ENCODE measurements around the gene OGT. TPM values are rescaled to one million over a fixed set of nuclear protein-coding genes. Genes with fewer than 3 reads are reported as not detected.
"Not testable (repeated sequence)": the region's sequence is repeated elsewhere in the genome, so short reads cannot be mapped to it uniquely, and the experiment has no call there.

Gene OGT
- total RNA-seq, 1 experiment from 2014 or later, result 54.2 TPM

GRCh38 chrX:71573590-71573989 lies 40.7 kb downstream of the OGT start:
- in situ Hi-C loops (cut with HindIII; ENCODE audit: low pct_unique_long_range_greater_than_20kb, low sequenced_read_pairs), result no loop called here
- DNase-seq (ENCODE audit: low read depth), result no peak

DNA sequence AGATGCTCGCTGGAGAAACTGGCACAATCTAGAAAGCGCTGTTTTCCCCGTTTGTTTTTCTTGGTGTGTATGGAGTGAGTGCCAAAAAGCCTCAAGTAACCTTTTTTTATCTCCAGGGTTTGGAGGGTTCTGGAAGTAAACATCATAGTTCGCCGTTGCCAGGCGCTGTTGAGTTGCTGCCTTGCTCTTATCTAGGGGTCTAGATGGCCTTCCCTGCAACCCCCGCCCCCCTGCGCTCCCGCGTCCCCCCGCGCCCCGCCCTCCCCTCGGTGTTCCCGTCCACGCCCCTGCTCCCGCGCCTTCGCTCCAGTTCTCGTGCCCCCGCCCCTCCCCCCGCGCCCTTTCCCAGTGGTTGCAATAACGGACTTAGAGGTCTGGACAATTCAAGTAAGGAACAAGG lies 44.8 kb downstream of the OGT start:
- no peak for DNase-seq (ENCODE audit: low read depth)
- in situ Hi-C loops (cut with HindIII; ENCODE audit: low pct_unique_long_range_greater_than_20kb, low sequenced_read_pairs), result no loop called here

- DNase-seq (ENCODE audit: low read depth), result no peak
- in situ Hi-C loops (cut with HindIII; ENCODE audit: low pct_unique_long_range_greater_than_20kb, low sequenced_read_pairs), result no loop called here
These were observed 45.6 kb downstream of the OGT start, which contains the start of gene GCNA for GRCh38 chrX:71578253-71579135. TSS of gene GCNA (plus strand) at chrX:71578437. CDS start at chrX:71580822, 2,385 bp downstream.

GRCh38 chrX:71579136-71579989 lies 46.5 kb downstream of the OGT start:
- DNase-seq (ENCODE audit: low read depth), result no peak
- in situ Hi-C loops (cut with HindIII; ENCODE audit: low pct_unique_long_range_greater_than_20kb, low sequenced_read_pairs), result no loop called here

GRCh38 chrX:71579990-71580380 lies 47.1 kb downstream of the OGT start:
- in situ Hi-C loops (cut with HindIII; ENCODE audit: low pct_unique_long_range_greater_than_20kb, low sequenced_read_pairs), result no loop called here

GRCh38 chrX:71581210-71581609 lies 48.3 kb downstream of the OGT start:
- in situ Hi-C loops (cut with HindIII; ENCODE audit: low pct_unique_long_range_greater_than_20kb, low sequenced_read_pairs), result no loop called here
- DNase-seq (ENCODE audit: low read depth), result no peak

More at GRCh38 chrX:71579990-71580380, 47.1 kb downstream of the OGT start:
- no peak for DNase-seq (ENCODE audit: low read depth)

DNA sequence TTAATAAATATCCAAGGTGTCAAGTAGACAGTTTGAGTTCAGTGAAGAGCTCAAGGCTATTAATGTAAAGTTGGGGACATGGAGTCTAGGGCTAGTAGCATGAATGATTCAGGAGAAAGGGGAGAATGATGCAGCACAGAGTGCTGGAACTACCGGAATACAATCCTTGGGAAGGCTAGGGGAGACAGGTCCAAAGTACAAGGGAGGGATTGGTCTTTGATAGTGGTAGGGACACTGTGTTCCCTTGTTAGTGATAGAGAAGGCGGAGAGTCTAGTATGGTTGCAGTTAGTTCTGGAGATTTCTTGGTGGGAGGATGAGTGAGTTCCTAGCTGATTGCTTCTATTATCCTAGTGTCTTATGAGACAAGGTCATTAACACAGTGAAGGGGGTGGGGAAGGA lies 54.0 kb downstream of the OGT start:
- in situ Hi-C loops (cut with HindIII; ENCODE audit: low pct_unique_long_range_greater_than_20kb, low sequenced_read_pairs), result no loop called here
- no peak for DNase-seq (ENCODE audit: low read depth)

DNA sequence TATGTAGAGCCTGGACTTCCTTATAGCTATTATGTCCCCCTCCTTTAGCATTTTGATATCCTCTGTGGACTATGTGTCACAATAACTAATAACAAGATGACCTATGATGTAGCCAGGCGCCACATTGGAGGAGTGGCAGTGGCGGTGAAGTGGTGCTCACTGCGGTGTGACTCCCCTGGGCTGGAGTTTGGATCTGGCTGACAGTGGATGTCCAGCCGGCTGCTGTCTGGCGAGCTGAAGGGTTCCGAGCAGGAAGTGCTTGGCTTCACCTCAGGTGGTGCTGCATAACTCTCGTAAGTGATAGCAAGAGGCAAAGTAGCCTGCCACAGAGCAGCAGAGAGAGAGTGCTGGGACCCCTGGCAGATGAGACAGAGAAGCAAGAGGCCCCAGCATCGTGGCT lies 60.3 kb downstream of the OGT start:
- in situ Hi-C loops (cut with HindIII; ENCODE audit: low pct_unique_long_range_greater_than_20kb, low sequenced_read_pairs); DNase-seq (ENCODE audit: low read depth): not testable (repeated sequence)

DNA sequence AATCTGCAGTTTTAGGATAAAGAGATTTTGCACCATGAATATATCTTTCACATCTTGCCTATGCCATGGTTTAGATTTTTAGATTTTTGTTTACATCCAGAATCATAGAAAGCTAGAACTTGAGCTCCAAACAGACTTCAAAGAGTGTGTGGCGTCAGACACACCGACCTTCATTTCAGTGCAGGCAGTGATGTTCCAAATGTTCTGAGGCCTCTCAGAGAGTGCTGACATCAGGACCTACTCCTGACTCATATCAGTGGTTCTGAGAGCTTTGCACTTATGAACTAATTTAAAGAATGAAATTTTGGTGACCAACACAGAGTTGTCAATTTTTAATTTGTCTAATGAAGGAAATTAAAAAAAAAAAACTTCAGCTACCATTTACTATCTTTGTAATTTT lies 67.1 kb downstream of the OGT start:
- in situ Hi-C loops (cut with HindIII; ENCODE audit: low pct_unique_long_range_greater_than_20kb, low sequenced_read_pairs), result no loop called here

DNA sequence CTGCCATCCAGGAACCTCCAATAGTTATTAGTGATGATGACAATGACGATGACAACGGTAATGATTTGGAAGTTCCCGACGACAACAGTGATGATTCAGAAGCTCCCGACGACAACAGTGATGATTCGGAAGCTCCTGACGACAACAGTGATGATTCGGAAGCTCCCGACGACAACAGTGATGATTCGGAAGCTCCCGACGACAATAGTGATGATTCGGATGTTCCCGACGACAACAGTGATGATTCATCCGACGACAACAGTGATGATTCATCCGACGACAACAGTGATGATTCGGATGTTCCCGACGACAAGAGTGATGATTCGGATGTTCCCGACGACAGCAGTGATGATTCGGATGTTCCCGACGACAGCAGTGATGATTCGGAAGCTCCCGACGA lies 70.7 kb downstream of the OGT start:
- DNase-seq (ENCODE audit: low read depth), result no peak
- in situ Hi-C loops (cut with HindIII; ENCODE audit: low pct_unique_long_range_greater_than_20kb, low sequenced_read_pairs), result no loop called here

More for the DNA sequence above, 67.1 kb downstream of the OGT start:
- DNase-seq (ENCODE audit: low read depth), result no peak

DNA sequence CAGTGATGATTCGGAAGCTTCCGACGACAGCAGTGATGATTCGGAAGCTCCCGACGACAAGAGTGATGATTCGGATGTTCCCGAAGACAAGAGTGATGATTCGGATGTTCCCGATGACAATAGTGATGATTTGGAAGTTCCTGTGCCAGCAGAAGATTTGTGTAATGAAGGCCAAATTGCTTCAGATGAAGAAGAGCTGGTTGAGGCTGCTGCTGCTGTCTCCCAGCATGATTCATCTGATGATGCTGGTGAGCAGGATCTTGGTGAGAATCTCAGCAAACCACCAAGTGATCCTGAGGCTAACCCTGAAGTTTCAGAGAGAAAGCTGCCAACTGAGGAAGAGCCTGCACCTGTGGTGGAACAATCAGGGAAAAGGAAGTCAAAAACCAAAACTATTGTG lies 71.2 kb downstream of the OGT start:
- in situ Hi-C loops (cut with HindIII; ENCODE audit: low pct_unique_long_range_greater_than_20kb, low sequenced_read_pairs), result no loop called here
- no peak for DNase-seq (ENCODE audit: low read depth)

- in situ Hi-C loops (cut with HindIII; ENCODE audit: low pct_unique_long_range_greater_than_20kb, low sequenced_read_pairs), result no loop called here
- DNase-seq (ENCODE audit: low read depth), result no peak
These were observed 72.1 kb downstream of the OGT start for GRCh38 chrX:71604796-71605568.

DNA sequence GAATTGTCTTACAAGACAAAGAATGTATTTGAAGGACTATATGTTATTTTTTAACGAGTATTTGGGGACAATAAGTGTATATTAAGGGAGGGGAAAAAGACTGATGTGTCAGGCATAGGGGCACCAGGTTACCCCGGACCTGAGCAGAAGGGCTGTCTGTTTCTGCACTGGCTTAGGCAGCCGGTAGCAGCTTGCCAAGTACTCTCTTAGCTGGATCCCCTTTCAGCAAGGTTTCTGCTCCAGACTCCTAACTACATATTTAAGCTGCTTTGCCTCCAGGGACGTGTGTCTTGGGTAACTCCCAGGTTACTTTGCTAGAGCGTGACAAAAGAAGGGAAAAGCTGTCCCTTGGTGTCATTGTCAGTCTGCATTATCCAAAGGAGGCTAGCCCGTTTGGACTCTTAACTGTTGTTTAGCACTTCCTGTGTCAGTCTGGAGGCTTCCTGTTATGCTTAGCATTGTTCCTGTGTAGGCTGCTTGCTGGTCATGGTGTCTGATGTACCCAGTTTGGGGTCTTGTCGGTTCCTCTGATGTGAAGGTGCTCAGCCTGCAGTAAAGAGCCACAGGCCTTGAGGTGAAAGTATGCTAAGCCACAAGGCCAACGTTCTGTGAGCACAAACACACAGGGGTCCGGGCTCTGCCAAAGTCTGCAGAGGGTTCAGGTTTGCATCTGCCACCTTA lies 73.8 kb downstream of the OGT start:
- in situ Hi-C loops (cut with HindIII; ENCODE audit: low pct_unique_long_range_greater_than_20kb, low sequenced_read_pairs), result no loop called here

DNA sequence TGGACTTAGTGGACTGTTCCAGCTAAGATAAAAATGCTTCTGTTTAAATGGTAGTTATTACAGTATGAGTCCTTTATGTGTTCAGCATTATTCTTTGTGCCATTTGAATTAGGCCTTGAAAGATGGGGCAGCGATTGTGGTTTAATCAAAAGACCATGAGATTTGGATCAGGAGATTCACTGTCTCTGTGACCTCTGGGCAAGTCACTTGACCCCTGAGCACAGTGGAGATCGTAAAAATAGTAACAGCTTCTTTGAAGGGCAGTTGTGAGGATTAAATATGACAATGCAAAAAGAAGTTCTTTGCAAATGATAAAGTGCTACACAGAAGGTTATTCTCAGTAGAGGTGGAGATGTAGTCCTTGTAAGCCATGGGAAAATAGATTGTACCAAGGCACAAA lies 74.6 kb downstream of the OGT start:
- in situ Hi-C loops (cut with HindIII; ENCODE audit: low pct_unique_long_range_greater_than_20kb, low sequenced_read_pairs), result no loop called here
- no peak for DNase-seq (ENCODE audit: low read depth)

More for the DNA sequence above, 73.8 kb downstream of the OGT start:
- no peak for DNase-seq (ENCODE audit: low read depth)

DNA sequence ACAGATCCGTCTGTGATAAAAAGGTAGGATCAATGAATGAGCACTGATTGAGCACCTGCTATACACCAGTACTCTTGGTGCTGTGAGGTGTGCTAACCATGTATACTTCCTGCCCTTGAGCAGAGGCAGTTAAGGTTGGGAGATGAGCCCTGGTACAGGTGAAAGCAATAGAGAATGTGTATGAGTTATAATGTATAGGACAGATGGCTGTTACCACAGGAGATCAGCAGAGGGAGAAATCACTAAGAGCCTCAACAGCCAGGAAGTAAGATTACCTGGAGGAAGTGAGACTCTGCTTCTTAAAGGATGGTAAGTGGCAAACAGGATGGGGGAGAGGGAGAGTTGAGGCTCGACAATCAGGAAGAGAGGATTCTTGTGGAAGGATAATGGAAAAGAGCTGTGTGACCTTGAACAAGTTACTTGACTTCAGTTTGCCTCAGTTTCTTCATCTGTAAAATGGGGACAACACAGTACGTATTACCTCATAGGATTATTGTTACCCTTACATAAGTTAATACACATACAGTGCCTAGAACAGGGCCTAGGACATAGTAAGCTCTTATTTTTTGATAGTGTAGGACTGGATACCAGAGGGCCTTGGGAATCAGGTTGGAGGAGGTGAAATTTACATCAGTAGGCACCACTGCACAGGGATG lies 76.3 kb downstream of the OGT start:
- no peak for DNase-seq (ENCODE audit: low read depth)
- in situ Hi-C loops (cut with HindIII; ENCODE audit: low pct_unique_long_range_greater_than_20kb, low sequenced_read_pairs), result no loop called here

DNA sequence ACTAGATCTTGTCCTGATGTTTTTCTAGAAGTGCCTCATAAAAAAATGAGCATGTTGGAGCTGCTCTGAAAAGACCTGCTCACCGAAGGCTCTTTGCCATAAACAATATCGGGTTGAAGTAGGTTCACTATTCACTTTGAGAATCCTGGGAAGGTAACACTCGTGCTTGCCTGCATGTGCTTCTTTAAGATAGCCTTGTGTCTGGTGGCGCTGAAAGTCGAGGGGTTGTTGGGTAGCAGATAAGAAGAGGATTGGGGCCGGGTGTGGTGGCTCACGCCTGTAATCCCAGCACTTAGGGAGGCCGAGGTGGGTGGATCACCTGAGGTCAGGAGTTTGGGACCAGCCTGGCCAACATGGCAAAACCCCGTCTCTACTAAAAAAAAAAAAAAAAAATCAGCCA lies 78.8 kb downstream of the OGT start:
- in situ Hi-C loops (cut with HindIII; ENCODE audit: low pct_unique_long_range_greater_than_20kb, low sequenced_read_pairs); DNase-seq (ENCODE audit: low read depth): not testable (repeated sequence)

- in situ Hi-C loops (cut with HindIII; ENCODE audit: low pct_unique_long_range_greater_than_20kb, low sequenced_read_pairs), result no loop called here
- DNase-seq (ENCODE audit: low read depth), result no peak
These were observed 79.4 kb downstream of the OGT start for GRCh38 chrX:71612256-71612655.

Measured in Caki2 (cell line).